ENCODE measurements around the gene MED29.
A peak's percentile ranks its signal among the peaks of the same experiment; 100 is the strongest.

The MED29 gene

DNA sequence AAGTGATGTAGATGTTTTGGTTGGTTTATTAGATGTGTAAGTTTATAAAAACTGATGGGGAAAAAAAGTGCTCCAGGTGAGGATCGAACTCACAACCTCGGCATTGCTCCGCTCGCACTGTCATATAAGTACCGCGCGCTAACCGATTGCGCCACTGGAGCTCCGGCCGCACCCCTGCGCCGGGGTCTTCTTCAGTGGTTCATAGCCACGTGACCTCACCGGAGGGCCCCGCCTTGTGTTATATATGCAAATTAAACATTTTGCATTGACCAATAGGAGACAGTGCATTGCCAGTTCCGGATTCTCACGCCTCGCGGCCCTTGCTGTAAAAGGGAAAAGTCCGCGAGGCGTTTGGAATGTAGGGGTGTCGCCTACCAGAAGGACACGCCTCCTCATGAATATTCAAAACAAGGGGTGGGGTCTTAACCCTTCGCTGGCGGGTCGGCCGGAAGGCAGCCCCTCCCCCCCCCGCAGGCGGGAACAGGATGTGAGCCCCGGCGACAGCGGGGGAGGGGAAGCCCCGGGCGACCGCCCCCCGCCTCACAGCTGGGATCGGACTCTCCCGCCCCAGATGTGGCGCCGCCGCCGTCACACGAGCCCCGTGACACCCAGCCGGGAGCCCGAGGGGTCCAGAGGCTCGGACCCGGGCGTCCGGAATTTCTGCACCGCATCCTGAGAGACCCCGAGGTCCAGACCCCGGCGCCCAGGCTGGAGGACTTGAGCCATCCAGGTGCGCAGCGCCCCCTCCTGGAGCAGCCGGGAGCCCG, 21.1 kb downstream of the MED29 start, which contains the start of gene PLEKHG2:
TSS of gene PLEKHG2 (plus strand) at position 570 of the 767 bp plus-strand sequence. CDS start 1,418 bp downstream, outside the sequence.
- DNase-seq: peak; percentile 94

DNA sequence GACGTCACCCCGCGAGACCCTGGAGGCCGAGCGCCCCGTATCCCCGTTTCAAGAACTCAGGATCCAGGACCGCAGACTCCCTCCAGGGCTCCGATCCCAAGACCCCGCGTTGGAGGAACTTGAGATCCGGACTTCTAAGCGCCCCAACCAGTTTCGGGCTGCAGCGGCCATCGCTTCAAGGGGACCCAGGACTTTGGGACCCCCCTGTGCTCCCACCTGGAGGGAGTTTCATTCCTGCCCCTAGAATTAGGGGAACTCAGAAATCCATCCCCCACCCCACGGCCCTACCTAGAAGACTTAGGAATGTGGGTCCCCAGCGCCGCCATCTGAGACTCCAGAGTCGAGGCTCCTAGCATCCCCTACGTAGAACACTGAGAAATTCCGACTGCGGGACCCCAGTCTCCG, 21.7 kb downstream of the MED29 start:
- no peak for DNase-seq

DNA sequence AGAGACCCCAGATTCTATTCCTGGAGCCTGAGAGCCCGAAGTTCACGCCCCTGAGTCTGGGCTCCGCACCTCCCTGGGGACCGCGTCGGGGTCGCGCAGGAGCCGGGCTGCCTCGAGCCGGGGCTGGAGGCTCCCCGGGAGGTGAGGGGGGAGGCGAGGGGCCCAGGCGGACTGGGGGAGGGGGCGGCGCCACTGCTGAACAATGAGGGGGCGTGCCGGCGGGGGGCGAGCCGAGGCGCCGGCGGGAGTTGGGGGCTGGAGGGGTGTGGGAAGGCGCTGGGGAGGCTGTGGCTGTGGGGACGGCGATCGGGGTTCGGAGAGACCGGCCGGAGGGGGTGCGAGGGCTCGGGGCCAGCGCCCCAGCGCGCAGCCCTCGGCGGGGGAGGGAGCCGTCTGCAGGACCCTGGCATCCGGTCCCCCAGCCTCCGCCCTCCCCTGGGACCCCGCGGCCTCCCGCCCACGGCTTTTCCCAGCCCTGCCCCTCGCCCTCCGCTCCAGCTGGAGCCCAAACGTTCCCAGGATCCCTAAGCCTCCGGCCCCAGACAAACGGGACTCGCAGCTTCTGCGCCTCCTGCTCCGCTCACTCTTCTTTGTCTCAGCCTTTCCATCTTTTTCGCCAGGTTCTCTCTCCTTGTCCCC, 22.2 kb downstream of the MED29 start:
- DNase-seq: no peak

DNA sequence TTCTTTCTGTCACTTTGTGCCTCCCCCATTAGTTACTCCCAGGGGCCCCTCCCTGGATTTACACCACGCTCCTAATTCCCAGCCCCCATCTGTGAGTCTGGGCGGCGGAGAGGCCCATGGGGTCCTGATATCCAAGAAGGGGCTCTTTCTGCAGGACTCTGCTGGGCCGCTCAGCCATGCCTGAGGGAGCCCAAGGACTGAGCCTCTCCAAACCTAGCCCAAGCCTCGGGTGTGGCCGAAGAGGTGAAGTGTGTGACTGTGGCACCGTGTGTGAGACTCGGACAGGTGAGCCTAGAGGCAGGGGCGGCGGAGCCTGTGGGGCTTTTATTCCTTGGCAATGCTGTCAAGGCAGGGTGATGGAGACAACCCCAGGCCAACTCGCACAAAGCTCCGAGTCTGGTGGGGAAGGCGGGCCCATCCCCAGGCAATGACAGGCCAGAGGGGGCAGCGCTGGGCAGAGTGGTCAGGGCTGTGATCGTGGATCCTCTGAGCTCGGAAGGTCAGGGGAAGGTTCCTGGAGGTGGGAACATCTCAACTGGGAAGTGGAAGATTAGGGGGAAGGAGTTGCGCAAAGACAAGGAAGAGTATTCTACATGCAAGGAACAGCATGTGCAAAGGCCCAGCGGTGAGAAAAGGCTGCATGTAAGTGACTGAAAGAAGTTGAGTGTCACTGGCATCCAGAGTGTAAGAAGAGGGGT, 22.9 kb downstream of the MED29 start:
- no peak for DNase-seq

DNA sequence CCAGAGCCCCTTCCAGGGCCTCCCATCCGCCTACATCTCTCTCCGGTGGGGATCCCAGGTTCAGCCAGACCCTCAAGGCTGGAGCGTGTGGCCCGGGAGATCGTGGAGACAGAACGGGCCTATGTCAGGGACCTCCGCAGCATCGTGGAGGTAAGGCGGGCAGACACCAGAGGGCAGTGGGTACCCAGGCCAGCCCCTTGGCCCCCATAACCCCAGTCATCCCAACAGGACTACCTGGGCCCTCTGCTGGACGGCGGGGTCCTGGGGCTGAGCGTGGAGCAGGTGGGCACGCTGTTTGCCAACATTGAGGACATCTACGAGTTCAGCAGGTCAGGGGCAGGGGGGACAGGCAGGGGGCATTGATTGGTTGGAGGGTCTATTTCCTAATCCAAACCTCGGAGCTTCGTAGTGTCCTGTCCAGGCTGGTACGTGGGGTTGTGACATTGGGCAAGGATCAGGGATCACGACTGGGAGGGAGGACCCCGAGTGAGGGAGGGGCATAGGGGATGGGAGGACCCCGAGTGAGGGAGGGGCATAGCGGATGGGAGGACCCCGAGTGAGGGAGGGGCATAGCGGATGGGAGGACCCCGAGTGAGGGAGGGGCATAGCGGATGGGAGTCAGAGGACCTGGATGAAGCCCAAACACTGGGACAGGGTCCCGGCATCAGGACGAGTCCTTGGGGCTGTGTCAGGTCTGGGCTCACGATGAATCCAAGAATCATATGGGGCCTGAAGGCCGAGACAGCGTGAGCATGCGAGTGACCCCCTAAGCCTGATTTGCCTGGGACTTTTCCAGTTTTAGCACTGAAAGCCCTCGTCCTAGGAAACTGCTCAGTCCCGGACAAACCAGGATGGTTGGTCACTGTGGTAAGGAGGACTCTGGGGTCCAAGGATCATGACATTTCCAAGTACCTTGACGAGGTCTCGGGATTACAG, 24.2 kb downstream of the MED29 start:
- no peak for DNase-seq

DNA sequence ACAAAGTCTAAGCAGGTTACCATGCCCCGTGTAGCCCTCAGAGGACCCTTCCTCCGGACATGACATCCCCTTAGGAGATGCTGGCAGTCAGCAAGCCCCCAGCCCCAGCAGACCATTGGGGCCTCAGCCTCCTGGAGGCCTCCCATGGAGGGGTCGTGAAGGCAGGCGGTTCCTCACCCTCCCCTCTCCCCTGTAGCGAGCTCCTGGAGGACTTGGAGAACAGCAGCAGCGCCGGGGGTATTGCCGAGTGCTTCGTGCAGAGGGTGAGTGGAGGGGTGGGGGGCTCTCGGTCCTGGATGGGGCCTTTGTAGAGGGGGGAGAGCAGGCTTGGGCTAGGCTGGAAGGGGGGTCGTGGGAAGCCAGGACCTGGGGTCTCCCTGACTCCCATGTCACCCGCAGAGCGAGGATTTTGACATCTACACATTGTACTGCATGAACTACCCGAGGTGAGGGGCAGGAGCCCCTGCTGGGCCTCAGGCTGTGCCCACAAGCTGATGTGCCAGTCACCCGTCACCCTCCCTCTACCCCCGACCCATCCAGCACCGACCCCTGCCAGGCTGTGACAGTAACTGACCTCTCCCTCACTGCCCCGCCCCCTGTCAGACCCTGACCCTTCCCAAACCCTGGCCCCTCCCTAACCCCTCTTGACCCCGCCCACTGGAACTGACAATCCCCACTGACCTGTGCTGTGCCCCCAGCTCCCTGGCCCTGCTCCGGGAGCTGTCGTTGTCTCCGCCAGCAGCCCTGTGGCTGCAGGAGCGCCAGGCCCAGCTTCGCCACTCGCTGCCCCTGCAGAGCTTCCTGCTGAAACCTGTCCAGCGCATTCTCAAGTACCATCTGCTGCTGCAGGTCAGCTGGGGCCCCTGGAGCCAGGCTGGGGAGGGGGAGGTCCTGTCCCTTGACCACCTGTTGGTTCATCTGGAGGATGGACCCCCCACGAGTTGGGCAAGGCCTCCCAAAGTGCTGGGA, 25.3 kb downstream of the MED29 start:
- DNase-seq: no peak

DNA sequence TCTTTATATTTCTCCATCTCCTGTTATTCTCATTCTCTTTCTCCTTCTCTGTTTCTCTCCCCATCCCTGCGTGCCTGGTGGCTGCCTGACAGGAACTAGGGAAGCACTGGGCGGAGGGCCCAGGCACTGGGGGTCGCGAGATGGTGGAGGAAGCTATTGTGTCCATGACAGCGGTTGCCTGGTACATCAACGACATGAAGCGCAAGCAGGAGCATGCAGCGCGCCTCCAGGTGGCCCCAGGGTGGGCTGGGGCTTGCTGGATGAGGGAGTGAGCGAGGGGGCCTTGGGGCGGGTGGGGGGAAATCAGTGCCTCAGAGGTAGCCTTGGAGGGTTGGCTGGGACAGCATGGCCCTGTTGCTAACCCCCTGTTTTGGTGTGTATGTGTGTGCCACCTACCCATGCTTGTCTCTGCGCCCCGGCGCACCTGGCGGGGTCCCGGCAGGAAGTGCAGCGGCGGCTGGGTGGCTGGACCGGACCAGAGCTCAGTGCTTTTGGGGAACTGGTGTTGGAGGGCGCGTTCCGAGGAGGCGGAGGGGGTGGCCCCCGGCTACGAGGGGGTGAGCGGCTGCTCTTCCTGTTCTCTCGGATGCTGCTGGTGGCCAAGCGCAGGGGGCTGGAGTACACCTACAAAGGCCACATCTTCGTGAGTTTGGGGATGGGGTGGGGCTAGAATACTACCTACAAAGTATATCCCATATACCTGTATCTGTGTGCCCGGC, 26.4 kb downstream of the MED29 start:
- DNase-seq: no peak

DNA sequence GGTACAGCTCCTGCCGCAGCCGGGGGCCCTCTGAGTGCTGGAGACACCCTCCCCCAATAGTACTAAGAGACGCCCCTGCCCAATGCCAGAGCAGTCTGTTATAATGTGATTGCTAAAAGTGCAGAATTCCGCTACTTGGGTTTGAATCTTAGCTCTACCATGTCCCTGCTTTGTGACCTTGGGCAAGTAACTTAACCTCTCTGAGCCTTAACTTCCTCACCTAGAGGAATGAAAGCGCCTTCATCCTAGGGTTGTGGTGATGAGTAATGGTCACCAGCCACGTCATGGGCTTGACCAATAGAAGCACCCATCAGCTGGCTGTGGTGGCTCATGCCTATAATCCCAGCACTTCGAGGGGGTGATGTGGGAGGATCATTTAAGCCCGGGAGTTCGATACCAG, 27.8 kb downstream of the MED29 start:
- no peak for DNase-seq

DNA sequence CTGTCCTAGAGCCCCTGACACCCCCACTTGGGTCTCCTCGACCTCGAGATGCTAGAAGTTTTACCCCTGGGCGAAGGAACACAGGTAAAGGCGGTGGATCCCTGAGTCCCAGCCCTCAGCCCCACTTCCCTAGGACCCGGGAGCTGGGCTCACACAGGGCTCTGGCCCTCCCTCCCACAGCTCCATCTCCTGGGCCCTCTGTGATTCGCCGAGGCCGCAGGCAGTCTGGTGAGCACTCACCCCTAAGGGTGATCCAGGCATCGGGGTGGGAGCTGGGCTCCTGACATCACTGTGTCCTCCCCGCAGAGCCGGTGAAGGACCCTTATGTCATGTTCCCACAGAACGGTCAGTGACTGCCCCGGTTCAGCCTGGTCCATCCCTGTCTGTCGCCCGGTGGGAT, 29.6 kb downstream of the MED29 start:
- no peak for DNase-seq

DNA sequence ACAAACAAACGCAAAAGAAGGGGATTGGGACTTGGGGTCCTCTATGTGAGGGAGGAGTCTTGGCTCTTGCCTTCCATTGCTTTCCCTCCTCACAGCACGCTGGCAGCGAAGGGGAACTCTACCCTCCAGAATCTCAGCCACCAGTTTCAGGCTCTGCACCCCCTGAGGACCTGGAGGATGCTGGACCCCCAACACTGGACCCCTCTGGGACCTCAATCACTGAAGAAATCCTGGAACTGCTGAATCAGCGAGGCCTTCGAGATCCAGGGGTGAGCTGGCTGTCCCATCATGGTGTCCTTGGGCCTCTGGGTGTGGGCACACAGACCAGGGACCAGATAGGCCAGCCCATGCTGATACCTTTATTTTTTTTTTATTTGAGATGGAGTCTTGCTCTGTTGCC, 30.8 kb downstream of the MED29 start:
- no peak for DNase-seq

DNA sequence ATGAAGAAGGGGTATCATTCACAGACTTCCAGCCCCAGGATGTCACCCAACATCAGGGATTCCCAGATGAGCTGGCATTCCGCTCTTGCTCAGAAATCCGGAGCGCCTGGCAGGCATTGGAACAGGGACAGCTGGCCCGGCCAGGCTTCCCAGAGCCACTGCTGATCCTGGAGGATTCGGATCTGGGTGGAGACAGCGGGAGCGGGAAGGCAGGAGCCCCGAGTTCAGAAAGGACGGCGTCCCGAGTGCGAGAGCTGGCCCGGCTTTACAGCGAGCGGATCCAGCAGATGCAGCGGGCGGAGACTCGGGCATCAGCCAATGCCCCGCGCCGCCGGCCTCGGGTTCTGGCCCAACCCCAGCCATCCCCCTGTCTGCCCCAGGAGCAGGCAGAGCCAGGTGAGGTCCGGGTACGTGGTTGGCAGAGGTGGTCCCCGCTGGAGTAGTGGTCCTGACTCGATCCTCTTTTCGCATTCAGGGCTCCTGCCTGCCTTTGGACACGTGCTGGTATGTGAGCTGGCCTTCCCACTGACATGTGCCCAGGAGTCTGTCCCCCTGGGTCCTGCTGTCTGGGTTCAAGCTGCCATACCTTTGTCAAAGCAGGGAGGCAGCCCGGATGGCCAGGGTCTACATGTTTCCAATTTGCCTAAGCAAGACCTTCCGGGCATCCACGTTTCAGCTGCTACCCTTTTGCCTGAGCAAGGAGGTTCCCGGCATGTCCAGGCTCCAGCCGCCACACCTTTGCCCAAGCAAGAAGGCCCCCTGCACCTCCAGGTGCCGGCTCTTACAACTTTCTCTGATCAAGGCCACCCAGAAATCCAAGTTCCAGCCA, 32.3 kb downstream of the MED29 start:
- DNase-seq: no peak

DNA sequence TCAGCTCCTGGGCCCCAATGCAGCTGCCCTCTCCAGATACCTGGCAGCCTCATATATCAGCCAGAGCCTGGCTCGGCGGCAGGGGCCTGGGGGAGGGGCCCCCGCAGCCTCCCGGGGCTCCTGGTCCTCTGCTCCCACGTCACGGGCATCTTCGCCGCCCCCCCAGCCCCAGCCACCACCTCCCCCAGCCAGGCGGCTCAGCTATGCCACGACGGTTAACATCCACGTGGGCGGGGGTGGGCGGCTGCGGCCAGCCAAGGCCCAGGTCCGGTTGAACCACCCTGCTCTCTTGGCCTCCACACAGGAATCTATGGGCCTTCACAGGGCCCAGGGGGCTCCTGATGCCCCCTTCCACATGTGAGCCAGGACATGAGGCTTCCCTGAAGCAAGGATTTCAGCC, 33.8 kb downstream of the MED29 start:
- DNase-seq: no peak

DNA sequence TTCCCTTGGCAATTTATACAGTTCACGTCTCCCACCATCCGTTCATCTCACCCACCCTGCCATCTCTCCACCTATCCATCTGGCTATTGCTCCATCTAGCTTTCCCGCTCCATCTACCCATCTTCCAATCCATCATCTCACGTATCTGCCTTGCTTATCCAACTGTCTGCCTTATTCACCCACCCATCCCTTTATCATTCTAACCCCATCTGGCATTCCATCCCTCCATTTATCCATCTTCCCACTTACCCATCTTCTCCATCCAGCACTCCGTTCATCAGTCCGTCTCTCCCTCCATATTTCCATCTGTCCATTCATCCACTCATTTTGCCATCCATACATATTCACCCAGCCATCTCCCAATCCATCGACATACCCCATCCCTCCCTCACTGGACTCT, 34.6 kb downstream of the MED29 start:
- no peak for DNase-seq

DNA sequence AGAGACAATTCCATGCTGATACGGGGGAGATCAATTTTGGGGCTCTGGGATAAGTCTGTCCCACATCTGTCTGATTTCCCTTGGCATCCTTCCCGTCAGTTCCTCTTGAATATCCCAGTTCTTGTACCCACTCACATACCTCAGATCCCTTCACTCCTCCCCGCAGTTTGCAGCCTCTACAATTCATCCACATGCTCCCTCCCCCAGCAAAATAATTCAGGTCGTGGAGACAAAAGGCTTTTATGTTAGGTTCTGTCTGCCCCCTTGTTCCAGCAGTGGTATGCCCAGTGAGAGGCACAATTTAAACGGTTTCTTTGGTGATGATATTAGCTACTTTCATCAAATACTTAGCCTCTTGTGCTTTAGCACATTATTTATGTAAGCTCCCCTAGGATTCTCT, 35.0 kb downstream of the MED29 start:
- DNase-seq: no peak

DNA sequence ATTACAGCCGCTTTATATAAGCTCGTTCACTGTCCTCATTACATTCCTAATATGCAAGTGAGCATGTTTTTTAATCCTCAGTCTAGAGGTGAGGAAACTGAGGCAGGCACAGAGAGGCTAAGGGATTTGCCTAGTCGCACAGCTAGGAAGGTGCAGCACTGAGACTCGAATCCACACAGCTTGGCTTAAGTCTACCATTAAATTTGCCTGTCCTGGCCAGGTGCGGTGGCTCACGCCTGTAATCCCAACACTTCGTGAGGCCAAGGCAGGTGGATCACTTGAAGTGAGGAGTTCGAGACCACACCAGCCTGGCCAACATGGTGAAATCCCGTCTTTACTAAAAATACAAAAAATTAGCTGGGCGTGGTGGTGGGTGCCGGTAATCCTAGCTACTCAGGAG, 36.5 kb downstream of the MED29 start:
- DNase-seq: no peak

DNA sequence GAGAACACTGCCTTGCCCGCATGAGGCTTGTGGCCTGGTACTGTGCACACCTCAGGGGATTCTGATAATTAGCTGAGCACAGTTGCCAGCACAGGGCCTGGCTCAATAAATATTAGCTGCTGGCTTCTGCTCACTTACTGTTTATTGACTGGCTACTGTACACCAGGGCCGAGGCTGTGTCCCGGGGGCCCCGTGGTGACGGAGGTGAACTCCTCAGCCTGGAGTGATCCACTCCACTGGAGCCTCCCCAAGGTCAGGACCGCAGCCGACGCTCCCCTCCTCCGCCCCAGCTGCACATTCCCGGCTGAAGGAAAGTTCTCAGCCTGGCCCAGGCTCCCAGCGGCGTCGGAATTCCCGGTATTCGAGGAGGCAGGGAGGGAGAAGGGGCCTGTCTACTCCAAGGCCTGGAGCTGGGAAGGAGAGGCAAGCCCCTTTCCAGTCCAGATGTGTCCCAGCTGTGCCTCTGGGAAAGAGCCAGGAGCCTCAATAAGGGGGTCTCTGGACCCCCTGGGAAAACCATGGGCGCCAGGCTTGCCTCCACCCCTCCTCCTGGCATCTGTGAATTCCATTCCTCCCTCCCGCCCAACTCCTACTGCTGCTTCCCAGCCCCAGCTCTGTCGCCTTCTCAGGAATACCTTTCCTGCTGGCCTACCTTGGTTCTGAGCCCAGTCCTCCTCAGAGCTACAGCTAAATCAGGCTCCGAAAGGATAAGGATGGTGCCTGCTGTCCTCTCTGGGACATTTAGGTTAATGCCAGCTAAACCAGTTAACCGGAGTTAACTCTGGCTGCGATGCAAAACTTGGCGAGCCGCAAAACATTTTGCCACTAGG, 37.3 kb downstream of the MED29 start:
- DNase-seq: no peak

DNA sequence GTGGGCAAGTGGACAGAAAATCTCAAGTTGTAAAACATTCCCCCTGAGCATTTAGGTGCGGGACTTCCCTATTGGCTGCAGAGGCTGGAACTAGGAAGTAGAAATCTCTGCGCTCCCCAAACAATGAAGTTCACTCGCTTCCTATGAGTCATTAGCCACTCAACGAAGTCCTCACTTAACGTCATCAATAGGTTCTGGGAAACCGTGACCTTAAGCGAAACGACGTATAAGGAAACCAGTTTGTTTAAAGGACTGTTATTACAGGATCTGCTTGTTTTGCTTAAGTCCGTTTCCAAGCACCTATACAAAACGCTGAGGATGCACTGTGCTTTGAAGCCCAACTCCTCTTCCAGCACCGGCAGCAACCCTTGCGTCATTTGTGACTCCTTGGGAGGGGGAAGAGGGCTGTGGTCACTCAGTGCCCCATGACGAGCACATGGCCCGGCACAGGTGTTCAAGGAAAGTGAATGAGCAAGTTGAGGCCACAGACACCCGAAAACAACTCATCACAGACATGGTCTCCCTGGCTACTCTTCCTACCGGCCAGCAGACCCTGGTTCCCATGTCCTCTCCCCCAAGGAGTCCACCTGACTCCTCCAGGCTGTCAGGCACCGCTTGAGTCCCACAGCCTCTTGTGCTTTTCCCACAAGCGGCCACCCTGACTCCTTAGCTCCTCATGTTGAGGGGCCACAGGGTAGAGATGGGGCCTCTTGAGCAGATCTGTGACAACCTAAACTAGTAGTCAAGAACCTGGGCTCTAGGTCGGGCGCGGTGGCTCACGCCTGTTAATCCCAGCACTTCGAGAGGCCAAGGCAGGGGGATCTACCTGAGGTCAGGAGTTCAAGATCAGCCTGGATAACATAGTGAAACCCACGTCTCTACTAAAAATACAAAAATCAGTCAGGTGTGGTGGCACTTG, 39.8 kb downstream of the MED29 start:
- no peak for DNase-seq

DNA sequence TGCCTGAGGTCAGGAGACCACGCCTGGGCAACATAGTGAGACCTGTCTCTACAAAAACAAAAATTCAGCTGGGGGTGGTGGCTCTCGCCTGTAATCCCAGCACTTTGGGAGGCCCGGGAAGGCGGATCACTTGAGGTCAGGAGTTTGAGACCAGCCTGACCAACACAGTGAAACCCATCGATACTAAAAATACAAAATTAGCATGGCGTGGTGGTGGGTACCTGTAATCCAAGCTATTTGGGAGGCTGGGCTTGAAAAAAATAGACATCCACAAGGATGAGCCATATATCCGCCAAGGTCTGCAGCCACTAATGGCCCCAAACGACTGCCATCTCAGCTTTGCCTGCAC, 41.5 kb downstream of the MED29 start:
- no peak for DNase-seq
